Ramos (cell line): Measurements from ENCODE around the gene SPATS2L.

Source experiments
- in situ Hi-C: fragments of 300-500 bp; cut with MboI; formaldehyde crosslinking; loops from one replicate; pipeline ENCODE4 v1.14.3; 2022; ENCODE audit warnings: low sequenced_read_pairs; ENCODE audit not compliant: unreplicated experiment

Gene SPATS2L

DNA sequence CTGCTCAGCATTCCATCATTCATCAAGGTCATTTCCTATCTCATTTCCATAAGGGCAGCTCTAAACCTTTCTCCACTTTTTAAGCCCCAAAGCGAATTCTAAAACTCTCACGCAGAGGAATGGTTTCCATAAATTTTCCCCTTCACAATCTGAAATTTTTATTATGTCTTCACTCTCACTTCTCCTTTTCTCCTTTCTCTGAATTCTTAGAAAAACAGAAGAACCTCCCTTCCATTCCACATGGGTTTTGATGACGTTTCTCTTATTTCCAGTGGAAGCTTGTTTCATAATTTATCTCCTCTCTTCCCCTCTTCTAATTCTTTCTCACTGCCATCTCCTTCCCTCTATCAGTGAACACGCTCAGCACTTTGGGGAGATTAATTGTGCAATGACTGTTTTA, 97.3 kb downstream of the SPATS2L start:
- in situ Hi-C loops, result no loop called here

DNA sequence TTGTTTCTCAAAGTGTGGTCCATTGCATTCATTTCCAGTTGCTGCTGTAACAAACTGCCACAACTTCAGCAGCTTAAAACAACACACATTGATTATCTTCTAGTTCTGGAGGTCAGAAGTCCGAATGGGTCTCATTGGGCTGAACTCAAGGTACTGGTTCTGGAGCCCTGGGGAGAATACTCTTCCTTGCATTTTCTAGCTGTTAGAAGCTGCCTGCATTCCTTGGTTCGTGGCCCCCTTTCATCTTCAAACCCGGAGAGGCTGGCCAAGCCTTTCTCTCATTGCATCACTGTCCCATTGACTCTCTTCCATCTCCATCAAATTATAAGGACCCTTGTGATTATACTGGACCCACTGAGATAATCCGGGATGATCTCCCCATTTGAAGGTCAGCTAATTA, 98.1 kb downstream of the SPATS2L start:
- in situ Hi-C loops, result no loop called here

DNA sequence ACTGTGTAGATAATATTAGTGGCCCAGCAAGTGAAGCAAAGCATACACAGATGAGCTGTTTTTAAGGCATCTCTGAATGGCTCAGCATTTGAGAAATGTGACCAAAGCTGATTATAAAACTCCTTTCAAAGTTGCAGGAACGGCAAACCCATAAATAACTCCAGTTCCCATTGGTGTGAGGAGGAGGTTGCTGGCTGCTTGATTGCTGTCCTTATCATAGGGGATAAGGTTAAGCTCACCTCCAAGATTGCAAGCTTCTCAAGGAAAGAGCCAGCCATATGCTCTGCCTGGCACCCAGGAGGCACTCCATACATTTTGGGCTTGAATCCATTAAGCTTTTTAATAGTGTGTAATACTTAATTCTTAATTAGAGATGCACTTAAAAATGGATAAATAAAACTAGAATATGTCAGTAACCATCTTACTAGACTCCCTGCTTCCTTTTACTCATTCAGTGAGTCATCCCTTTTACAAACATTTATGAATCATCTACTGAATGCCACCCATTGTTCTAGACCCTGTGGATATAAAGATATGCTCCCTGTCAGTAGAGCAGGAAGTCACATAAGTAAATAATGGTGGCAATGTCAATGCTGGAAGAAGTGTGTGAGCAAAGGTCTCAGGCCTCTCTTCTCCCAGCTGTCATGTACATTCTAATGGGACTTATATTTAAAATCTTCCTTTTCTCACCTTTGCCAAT, 99.3 kb downstream of the SPATS2L start:
- in situ Hi-C loops, result no loop called here

DNA sequence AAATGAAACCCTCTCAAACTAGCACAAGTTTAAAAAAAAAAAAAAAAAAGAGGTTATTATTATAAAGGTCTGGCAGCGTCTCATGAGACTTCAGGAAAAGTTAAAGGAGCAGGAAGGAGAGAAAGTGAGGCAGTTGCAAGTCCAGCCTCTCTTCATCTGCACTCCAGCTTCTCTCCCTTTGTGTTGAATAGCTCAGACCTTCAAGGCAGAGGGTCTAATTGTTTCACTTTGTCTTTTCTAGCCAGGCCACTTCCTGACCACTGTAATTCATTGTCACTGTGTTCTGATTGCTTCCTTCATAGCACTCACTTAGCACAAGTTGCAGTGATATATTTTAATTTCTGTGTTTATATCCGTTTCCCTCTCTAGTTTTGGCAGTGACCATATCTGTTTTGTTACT, 99.9 kb downstream of the SPATS2L start:
- in situ Hi-C loops, result no loop called here

GRCh38 chr2:200408428-200409316, 102.2 kb downstream of the SPATS2L start:
- in situ Hi-C loops, result no loop called here

DNA sequence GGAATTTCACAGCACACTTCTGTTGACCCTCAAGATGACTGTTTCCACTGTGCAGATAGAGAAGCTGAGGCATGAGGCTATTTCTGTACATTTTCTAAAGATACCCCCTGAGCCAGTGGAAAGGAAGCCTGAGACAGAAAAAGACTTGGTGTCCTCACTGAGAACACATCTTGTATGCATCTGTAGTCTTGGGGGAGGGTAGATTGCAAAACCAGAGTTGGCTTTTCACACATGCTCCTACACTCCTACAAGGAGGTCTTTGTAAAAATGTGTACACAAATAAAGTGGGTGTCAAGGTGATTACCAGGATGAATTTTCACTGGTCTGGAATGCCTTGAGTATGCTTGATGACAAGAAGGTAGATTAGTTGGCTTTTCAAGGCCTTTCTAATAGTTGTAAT, 105.3 kb downstream of the SPATS2L start:
- in situ Hi-C loops, result no loop called here

- in situ Hi-C loops, result no loop called here
Measured at GRCh38 chr2:200414367-200414766, 107.9 kb downstream of the SPATS2L start.

DNA sequence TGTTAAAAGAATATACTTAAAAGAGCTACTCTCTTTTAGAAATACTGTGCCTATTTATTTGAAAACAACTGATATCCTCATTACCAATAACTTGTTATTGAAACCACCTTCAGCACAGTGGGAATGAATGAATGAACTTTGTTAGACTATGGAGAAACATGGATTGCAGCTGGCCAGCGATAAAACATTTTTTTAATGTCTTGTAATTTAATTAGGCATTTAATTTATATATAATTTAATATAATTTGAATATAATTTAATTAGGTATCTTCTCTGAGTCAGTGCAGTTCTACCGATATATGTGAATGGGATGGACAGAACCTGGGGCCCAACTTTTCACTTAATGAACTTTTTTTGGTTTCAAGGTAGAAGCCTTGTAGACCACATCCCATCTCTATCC, 109.0 kb downstream of the SPATS2L start:
- in situ Hi-C loops, result no loop called here

GRCh38 chr2:200416878-200417277, 110.4 kb downstream of the SPATS2L start:
- in situ Hi-C loops, result no loop called here

GRCh38 chr2:200417366-200417765, 110.9 kb downstream of the SPATS2L start:
- in situ Hi-C loops, result no loop called here

DNA sequence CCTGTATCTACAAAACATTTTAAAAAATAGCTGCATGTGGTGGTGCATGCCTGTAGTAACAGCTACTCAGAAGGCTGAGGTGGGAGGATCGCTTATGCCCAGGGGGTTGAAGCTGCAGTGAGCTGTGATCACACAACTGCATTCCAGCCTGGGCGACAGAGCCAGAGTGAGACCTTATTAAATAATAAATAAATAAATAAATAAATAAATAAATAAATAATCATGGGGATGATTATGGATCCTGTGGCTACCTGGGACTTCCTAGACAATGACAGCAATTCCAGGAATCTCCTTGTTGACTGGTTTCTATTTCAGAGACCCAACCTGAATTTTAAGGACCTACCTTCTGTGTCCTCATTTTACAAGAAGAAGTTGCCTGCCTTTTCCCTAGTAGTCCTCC, 111.9 kb downstream of the SPATS2L start:
- in situ Hi-C loops, result no loop called here

DNA sequence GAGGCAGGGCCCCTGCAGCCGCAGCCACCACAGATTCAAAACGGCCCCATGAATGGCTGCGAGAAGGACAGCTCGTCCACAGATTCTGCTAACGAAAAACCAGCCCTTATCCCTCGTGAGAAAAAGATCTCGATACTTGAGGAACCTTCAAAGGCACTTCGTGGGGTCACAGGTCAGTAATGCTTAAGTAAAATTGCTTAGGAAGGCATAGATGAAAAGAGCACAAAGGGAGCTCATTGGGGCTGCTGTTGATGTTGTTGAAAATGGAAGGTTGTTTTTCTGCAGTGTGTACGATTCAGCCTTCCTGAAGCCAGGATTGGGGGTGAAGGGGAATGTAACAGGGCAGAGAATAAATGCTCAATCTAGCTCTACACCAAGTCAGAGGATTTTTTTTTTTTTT, 112.8 kb downstream of the SPATS2L start:
- in situ Hi-C loops, result no loop called here

DNA sequence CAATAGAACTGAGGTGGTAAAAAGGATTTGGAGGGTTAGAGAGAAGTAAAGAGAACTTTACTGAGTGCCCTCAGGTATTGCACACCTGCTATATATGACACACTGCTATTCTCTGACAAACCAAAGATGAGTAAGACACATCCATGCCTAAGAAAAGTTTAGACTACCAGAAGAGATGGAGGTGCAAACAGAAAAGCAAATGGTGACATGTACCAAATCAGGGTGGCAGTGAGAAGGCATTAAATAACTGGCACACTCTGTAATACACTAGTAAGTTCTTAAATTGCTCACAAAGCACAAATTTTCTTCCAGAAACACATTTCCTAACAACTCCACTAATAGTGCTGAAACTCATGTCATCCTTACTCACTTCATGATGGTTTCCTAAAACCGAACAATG, 114.8 kb downstream of the SPATS2L start:
- in situ Hi-C loops, result no loop called here

DNA sequence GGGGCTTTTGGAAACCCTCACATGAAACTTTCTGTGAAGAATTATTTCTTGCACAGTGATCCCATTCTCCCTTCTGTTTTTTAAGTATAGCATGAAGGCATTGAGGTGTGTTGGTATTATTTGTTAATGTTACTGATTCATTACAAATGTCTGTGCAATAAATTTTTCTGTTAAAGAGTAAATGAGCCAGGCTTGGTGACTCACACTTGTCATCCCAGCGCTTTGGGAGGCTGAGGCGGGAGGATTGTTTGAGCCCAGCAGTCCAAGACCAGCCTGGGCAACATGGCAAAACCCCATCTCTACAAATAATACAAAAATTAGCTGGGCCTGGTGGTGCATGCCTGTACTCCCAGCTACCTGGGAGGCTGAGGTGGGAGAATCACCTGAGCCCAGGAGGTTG, 115.6 kb downstream of the SPATS2L start:
- in situ Hi-C loops, result no loop called here

DNA sequence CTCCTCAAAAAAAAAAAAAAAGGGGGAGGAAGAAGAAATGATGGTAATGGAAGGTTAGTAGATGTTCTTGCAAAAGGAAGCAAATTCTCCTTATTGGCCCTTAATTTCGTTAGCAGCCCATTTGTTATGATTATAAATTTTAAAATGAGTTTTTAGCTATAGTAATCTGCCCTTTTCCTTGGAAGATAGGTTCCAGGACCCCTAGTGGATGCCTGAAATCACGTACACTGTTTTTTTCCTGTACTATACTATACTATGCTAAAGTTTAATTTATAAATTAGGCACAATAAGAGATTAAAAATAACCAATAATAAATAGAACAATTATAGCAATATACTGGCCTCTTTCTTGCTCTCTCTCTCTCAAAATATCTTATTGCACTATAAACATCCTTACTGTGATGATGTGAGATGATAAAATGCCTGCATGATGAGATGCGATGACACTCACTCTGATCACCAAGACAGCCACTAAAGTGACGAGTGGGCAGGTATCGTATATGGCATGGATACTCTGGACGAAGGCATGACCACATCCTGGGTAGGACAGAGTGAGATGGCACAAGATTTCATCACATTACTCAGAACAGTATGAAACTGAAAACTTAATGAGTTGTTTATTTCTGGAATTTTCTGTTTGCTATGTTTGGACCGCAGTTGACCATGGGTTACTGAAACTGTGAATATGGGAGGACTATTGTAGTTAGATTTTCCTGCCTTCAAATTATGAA, 116.2 kb downstream of the SPATS2L start:
- in situ Hi-C loops, result no loop called here

DNA sequence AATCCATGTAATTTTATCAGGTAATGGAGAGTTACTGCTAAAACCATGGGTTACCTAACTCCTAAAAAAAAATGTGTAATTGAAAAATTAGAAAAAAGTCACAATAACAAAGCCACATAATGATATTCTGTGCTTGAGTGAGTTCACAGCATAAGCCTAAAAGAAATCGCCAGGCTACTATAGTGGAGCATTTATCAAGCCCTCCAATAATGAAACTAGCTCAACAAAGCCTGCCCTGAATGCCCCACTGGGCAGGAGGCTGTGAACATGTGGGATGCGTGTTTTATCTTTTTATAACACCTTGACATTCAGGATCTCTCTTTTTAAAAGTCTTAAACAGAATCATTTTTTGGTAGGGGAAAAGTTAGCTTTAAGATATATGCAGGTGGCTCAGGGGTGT, 117.0 kb downstream of the SPATS2L start:
- in situ Hi-C loops, result no loop called here

- in situ Hi-C loops, result no loop called here
Measured at GRCh38 chr2:200425026-200425821, 118.7 kb downstream of the SPATS2L start.

DNA sequence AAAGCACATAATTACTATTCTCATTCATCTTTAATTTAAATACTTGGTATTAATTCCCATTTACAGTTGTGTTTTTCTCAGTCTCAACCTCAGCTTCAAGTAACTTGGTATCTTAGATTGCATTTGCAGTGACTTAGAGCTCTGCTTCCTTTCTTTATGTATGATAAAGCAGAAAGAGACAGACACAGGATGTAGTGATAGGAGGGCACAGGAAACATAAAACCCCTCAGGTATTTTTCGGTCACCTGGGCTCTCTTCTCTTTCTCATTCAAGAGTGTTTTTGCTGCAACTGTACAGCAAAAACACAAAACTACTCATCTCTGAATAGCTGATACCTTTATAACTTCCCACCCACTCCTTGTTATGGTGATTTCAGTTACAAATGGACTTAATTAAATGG, 120.3 kb downstream of the SPATS2L start:
- in situ Hi-C loops, result no loop called here

DNA sequence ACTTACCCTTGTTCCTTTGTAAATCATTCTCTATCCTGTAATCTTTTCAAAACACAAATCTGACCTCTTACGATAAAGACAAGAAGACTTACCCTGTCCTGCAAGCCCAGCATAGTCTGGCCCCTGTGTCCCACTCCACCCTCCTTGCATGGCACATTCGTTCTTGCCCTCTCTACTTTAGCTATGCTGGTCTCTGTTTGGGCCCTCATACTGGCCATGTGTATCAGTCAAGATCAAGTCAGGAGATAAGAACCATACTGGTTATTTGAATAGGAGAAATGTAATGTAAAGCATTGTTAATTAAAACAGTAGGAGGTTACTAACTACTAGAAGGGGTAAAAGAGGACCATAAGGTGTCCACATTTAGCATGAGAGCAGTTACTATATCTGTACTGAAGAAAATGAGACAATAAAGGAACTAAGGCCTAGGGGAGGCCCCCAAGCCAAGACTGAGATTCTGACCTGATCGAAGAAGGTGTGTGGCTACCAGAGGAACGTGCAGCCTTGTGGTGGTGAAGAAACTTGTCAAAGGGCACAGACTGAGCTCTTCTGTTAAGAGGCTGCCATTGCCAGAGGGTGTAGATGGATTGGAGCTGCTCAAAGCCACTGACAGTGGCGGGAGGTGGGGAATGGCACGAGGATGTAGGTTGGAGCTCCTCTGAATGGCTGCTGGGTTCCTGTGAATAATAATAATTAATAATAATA, 122.6 kb downstream of the SPATS2L start:
- in situ Hi-C loops, result no loop called here

DNA sequence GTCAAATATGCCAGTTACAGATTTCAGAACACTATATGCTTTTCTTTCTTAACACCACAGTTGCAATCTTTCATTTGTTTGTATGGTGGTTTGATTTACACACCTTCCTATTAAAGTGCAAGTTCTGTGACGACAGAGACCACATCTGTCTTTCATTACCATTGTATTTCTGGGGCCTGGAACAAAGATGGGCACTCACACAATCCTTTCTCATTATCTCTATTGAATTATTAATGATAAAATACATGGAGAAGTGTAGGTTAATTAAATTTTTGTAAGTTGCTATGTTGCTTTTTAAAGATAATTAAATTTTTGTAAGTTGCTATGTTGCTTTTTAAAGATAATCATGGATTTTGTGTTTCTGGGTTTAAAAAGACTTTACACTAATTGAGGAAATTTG, 123.5 kb downstream of the SPATS2L start:
- in situ Hi-C loops, result no loop called here
